GM12864 (cell line): Measurements from ENCODE around the gene RTN4R.

Experiments
- DNase-seq: peaks from one replicate; pipeline ENCODE4 v3.0.0-alpha.2; 2011; ENCODE audit warnings: low read depth
- H3K4me3 ChIP-seq: 2 replicates; pipeline ENCODE4 v1.5.1; 2011; ENCODE audit warnings: mild to moderate bottlenecking, low read depth, low read length, control low read depth
- TF ChIP-seq, protein P1 (sequence below): IDR thresholded peaks from 2 replicates; pipeline ENCODE4 v1.5.1; 2011; ENCODE audit warnings: low read depth, mild to moderate bottlenecking, moderate library complexity, low read length, control low read depth, inconsistent platforms; ENCODE audit errors: missing control alignments

Gene RTN4R

DNA sequence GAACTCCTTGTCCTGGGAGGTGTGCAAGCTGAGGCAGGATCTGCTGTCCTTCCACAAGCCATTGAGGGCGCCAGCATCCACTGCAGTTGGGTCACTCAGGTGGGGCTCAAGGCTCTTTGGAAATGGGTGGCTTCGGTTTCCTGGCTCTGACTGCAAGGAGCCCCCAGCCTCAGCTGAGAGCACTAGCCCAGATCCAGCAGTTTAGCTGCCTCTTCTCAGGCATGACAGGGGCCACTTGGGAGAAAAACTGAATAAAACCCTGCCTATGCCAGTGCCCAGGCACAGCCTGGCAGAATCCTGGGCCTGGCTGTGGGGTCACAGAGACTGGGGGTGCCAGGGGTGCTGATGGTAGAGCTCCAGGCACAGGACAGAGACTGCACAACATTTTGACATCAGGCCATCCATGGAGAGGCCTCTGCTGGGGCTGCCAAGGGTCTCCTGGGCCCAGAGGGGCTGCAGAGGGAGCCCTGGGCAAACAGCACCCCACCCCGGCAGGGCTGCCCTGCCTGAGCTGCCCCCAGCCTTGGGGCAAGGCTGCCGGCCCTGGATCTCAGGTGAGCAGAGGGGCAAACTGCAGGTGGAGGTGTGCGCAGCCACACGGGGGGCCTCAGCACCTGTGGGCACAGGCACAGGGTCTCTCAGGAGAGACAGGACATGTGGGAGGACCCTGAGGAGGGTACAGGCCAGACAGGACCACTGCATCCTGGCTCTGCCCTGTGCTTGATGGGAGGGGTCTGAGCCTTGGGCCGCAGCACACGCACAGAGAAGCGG, 28.3 kb downstream of the RTN4R start:
- TF ChIP-seq, protein P1, sequence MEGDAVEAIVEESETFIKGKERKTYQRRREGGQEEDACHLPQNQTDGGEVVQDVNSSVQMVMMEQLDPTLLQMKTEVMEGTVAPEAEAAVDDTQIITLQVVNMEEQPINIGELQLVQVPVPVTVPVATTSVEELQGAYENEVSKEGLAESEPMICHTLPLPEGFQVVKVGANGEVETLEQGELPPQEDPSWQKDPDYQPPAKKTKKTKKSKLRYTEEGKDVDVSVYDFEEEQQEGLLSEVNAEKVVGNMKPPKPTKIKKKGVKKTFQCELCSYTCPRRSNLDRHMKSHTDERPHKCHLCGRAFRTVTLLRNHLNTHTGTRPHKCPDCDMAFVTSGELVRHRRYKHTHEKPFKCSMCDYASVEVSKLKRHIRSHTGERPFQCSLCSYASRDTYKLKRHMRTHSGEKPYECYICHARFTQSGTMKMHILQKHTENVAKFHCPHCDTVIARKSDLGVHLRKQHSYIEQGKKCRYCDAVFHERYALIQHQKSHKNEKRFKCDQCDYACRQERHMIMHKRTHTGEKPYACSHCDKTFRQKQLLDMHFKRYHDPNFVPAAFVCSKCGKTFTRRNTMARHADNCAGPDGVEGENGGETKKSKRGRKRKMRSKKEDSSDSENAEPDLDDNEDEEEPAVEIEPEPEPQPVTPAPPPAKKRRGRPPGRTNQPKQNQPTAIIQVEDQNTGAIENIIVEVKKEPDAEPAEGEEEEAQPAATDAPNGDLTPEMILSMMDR = no peak
- DNase-seq = no peak
- H3K4me3 ChIP-seq = no peak overlapping the region

DNA sequence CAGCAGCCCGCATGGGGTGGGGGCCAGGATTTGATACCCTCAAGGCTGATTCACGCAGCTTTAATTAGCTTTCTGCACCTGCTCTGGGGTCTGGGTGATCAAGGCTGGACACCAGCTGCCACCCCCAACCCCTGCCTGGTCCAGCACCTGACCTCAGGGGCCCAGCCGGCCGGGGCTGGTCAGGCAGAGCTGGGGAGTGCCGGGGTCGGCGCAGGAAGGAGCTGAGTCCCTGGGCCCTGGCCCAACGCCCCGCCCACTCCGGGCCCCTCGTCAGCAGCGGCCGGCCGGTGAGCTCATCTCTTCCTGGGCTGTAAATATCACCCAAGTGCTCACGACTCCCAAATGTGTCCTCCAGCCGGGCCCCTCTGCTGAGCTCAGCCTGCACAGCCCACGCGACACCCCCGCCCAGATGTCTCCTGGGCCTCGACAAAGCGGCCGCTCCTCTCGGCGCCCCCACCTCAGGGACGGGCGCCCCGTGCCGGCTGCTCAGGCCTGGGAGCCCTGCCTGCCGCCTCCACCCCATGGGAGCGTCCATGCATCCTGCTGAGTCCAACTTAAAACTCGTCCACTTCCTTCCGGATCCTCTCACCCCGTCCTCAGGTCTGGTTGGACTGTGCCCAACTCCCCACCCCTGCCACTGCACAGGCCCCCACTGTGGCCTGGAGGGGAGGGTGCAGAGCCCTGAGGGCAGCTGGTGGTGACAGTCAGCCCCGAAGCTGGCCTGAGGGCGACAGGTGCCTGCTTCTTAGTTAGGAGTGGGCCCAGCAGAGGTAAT, 29.0 kb downstream of the RTN4R start:
- no peak overlapping the region for H3K4me3 ChIP-seq
- no peak for DNase-seq
- TF ChIP-seq, protein P1 = no peak

DNA sequence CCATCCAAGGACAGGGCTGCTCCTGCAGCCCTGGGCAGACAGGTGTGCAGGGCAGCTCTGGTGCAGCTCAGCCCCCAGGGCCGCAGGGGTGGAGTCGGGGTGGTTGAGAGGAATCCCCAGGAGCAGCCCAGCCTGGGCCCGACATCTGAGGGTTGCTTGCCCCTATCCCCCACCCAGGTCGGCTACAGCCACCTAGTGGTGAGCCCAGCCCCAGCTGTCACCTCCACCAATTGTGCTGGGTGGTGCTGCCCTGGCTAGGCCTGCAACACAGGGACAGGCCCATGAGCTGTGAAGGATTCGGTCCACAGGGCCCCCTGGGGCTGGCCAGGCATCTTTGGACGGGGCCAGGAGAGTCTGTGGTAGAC, 29.6 kb downstream of the RTN4R start:
- DNase-seq = peak; percentile 30
- TF ChIP-seq, protein P1 = peak; percentile 82
- no peak overlapping the region for H3K4me3 ChIP-seq

DNA sequence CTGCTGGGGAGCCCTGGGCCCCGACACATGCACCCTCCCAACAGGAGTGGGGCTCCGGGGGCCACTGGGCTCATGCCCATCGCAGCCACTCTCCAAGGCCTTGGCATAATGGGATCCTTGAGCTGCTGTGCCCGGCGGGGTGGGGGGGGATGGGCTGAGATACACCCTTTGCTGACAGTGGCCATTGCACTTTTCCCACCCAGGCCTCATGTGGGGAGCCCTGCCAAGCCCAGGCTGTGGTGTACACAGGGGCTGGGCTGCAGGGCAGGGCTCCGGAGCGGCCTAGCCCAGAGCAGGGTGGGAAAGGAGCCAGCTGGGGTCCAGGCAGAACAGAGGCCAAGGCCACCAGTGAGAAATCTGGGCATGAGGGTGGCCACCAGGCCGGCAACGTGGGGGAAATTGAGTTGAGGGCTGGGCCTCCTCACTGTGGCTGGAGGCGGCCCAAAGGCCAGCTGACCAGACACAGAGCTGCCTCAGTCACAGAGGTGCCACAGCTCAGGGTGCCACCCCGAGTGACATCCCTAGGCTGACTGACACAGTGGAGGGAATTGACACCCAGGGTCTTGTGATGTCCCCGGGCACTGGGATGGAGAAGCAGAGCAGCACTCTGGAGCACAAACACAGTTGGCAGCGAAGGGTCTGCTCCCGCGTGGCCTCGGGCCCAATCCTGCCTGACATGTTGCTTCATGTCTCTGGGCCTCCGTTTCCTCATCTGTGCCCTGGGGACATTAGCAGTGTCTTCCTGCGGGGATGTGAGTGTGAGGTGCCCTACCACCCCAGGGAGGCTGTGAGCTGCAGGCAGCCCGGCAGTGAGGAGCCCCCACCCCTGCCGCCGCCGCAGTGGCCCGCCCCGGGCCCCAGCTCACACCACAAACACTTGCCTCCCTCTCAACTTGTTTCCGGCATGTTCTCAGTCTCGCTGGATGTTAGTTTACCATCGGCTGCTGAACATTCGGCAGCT, 30.4 kb downstream of the RTN4R start:
- TF ChIP-seq, protein P1 = no peak
- no peak for DNase-seq
- H3K4me3 ChIP-seq = no peak overlapping the region

DNA sequence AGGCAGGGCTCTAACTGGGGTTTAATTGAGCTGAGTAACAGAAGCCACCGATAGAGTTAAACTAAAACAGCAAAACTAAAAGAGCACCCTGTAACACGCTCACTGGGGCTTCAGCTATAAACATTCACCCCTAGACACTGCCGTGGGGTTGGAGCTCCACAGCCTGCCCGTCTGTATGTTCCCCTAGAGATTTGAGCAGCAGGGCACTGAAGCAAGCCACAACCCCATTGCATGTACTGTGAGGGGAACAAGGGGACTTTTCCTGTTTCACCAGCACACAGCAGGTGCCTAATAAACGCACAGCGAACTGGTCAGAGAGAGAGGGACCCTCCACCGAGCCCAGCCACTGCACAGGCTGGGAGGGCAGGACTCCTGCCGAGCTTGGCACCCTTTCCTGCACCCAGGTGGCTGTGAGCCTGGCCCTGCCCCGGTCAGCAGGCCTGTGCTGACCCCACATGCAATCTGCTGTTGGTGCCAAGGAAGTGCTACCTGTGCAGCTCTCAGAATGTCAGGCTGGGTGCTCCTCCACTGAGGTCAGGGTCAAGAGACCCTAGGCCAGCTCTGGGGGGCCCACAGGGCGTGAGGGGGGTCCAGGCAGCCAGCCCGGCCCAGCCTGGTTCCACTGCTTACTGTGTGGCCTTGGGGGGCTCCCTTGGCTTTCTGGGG, 31.9 kb downstream of the RTN4R start:
- H3K4me3 ChIP-seq = no peak overlapping the region
- no peak for DNase-seq
- TF ChIP-seq, protein P1 = no peak

DNA sequence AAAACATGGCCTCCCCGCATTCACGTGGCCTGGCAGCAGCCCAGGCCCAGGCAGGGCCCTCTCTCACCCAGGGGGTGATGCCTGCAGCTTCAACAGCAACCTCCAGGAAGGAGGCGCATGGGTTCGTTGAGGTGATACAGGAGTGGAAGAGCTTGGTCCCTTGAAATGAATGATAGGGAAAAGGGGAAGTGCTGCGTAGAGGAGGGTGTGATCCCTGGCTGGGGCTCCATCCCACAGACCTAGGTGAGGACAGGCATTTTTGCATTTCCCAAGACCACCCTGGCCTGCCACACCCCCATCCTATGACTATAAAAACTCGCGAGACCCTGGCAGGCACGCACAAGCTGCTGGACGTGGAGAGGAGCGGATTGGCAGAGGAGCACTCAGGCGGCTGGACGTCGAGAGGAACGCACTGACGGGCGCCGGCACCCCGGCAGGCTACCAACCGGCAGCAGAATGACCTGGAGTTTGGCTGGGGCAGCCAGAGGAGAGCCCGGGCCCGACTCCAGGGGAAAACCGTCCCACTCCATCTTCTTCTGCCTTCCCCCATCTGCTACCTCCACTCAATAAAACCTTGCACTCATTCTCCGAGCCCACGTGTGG, 32.6 kb downstream of the RTN4R start:
- DNase-seq = no peak
- H3K4me3 ChIP-seq = no peak overlapping the region
- TF ChIP-seq, protein P1 = no peak
